ENCODE measurements around the gene SEC14L1.
"Not testable (repeated sequence)": the region's sequence is repeated elsewhere in the genome, so short reads cannot be mapped to it uniquely, and the experiment has no call there.

SEC14L1 gene

GRCh38 chr17:77142689-77143088 lies 1.9 kb downstream of the SEC14L1 start:
- DNase-seq (ENCODE audit: low read depth) = no peak

DNA sequence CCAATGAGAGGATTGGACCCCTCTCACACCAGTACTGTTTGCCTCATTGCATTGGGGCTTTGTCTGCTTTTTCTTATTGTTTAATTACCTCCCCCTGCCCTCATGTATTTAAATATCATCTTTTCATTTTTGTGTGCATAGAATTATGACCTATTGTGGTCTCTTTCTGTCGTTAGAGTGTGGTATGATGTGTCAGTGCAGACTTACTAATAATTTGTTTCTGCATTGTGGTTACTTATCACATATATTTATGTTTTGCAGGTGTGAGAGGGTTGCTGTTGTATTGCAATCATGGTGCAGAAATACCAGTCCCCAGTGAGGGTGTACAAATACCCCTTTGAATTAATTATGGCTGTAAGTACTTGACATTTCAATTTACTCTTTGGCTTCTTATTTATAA lies 2.5 kb downstream of the SEC14L1 start:
- no peak for DNase-seq (ENCODE audit: low read depth)

DNA sequence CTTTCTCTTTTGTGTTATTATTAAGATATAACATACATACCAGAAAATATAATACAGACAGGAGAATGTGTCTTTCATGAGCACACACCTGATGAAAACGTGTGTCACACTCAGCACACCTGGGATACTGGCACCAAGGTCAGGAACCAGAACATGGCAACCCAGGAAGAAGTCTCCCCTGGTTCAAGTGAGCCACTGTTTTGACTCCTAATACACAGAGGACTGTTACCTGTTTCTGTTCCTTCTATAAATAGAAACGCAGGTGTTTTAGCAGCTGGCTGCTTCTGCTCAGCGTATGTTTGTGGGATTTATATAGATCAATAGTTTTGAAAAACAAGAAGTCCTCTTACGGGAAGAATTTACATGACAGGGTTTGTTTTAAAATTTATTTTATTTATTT lies 3.5 kb downstream of the SEC14L1 start:
- DNase-seq (ENCODE audit: low read depth) = no peak

DNA sequence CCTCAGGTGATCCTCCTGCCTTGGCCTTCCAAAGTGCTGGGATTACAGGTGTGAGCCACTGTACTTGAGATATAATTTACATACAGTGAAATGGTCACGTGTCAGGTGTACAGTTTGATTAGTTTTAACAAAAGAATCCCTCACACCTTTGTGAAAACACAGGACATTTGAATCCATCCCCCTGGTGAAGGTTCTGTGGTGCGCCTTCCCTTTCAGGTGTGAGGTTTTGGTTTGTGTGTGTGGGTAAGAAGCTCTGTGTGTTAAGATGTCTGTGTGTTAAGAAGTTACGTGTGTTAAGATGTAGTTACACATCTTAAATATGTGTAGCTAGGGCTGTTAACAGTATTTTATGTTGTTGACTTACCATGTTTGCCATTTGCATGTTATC lies 4.4 kb downstream of the SEC14L1 start:
- no peak for DNase-seq (ENCODE audit: low read depth)

DNA sequence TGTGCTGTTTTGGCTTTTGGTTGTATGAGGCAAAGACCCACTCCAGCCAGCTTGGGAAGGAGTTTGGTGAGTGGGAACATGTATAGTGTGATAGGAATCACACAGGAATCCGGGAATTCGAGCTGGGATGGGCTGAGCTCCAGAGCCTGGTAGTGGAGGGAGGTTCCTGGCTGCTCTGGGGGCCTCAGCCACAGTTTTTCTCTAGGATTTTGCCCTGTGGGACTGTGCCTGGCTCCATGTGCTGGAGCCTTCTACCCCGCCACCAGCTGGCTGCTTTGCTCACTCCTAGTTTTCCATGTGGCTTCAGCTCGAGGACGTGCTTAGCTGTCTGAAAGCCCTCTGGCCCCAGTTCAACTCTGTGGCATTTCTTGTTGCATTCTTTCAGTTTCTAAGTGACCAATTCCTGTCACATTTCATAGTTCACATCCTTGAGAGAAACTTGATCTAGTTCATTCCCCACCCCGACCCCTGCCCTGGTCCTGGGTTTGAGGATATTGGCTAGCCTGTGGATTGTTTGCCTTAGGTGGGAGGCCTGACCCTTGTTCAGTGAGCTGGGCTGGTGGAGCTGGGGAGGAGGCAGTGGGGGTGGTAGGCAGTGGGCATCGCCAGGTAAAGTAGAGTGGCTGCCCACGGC lies 5.0 kb downstream of the SEC14L1 start:
- no peak for DNase-seq (ENCODE audit: low read depth)

- DNase-seq (ENCODE audit: low read depth) = no peak
Measured at GRCh38 chr17:77146246-77146632, 5.5 kb downstream of the SEC14L1 start.

DNA sequence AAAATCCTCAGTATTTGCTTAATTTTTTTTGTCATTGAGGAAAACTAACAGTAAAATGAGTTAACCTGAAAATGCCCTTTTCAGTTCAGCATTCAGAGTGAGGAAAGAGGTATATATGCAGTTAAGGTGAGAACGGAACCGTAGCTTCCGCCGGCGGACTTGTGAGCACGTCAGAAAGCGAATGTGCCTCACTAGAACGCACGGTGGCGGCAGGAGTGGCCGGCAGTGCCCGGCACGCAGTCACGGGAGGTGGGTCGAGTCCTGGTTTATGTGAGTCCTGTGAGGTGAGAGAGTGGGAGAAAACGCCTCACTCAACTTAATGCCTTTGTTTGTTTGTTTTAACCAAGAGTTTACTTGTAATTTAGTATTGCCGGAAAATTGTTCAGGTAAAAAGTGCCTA lies 6.1 kb downstream of the SEC14L1 start:
- DNase-seq (ENCODE audit: low read depth) = no peak

- no peak for DNase-seq (ENCODE audit: low read depth)
Measured at GRCh38 chr17:77147357-77147801, 6.6 kb downstream of the SEC14L1 start.

DNA sequence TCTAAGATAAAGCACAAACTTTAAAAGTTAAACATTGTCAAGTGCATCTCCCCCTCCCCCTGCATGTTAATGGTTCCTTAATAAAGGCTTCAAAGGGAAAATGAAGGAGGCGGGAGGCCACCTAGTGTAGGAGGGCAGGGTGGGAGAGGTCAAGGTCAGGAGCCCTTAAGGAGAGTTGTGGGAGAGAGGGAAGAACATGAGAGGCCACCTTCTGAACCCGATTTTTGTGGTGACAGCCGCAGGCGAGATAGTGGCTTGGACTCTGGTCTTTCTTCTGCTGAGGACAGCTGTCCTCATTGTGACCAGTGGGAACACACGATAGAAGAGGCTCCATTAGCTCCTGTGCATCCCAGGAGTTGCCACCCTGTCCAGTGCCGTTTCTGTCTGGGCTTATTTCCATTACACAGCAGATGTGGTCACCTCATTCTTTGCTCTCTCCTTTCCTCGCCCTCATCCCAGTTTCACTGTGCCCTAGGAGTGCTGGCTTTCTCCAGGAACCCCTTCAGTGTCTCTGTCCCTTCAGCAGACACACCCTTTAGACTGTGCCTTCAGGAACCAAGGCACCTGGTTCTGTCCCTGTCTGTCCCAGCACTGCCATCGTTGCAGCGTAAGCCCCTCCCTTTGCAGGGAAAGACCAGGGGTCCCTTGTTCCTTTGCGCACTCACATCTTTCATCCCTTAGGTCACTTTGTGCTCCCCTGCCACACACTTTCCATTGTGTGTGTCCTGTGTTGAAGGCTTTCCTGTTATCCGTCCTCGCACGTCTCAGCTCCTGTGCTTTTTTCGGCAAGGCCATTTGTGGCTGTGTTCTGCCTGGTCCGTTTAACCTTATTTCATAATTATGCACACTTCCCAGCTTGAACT lies 7.5 kb downstream of the SEC14L1 start:
- DNase-seq (ENCODE audit: low read depth) = no peak

- no peak for DNase-seq (ENCODE audit: low read depth)
Measured at GRCh38 chr17:77148940-77149510, 8.3 kb downstream of the SEC14L1 start.

- no peak for DNase-seq (ENCODE audit: low read depth)
Measured at GRCh38 chr17:77150196-77150595, 9.4 kb downstream of the SEC14L1 start.

GRCh38 chr17:77151186-77151585 lies 10.4 kb downstream of the SEC14L1 start:
- DNase-seq (ENCODE audit: low read depth) = no peak

GRCh38 chr17:77152056-77152455 lies 11.3 kb downstream of the SEC14L1 start:
- not testable (repeated sequence) for DNase-seq (ENCODE audit: low read depth)

DNA sequence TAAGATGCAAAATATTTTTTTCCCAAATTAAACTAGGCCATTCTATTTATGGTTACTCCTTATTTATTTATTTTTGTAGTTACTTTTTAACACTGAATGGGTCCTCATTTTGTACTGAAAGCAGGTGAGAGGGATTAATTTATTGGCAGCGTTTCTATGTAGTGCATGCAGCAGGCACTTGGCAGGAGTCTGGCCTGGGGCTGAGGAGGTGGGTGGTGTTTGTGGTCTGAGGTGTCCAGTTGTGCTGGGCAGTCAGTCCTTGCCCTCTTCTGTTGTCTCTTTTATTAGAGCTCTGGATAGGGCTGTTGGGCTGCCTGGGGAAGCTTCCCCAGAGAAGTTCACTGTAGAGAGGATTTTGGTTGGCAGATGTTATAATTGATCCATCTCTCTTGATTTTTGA lies 12.7 kb downstream of the SEC14L1 start:
- DNase-seq (ENCODE audit: low read depth) = no peak

DNA sequence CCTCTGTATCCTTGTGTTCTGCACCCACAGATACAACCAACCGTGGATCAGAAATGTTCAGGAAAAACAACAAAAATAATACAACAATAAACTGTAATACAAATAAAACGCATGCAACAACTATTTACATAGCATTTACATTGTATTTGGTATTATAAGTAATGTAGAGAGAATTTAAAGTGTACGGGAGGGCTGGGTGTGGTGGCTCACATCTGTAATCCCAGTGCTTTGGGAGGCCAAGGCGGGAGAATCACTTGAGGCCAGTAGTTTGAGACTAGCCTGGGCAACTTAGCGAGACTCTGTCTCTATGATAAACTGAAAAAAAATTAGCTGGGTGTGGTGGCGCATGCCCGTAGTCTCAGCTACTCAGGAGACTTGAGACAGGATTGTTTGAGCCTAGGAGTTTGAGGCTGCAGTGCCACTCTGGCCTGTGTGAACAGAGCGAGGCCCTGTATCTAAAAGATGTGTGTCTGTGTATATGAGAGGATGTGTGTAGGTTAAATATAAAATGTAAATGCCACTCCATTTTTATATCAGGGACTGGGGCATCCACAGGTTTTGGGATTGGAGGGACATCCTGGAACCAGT lies 13.3 kb downstream of the SEC14L1 start:
- no peak for DNase-seq (ENCODE audit: low read depth)

DNA sequence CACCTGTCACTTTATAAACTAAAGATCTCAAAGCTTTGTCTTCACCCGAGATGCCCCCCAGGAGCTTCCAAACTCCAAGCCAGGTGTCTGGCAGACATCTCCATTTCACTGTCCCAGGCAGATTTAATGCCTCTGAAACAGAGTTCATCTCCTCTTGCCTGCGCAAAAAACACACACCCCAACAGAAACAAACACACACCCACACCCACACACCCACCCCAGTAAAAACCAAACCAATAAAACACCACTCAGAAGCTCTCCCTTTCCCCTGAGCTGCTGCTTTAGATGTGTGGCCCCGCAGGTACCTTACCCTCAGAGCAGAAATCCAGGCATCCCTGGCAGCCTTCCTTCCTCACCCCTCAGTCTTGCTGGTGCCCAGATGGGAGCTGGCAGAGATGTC lies 14.4 kb downstream of the SEC14L1 start:
- no peak for DNase-seq (ENCODE audit: low read depth)

DNA sequence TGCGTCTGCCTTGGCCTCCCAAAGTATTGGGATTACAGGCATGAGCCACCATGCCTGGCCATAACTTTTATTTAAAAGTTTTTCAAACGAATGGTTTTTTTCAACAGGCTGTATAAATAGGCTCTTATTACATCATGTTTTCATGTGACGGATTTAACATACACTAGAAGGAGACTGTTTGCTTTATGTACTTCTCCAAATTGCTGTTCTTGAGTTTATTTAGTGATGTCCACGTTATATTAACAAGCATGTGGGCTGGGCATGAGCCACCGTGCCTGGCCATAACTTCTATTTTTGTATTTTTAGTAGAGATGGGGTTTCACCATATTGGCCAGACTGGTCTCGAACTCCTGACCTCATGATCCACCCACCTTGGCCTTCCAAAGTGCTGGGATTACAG lies 17.0 kb downstream of the SEC14L1 start:
- DNase-seq (ENCODE audit: low read depth) = not testable (repeated sequence)

- no peak for DNase-seq (ENCODE audit: low read depth)
Measured at GRCh38 chr17:77160091-77160874, 19.5 kb downstream of the SEC14L1 start.

DNA sequence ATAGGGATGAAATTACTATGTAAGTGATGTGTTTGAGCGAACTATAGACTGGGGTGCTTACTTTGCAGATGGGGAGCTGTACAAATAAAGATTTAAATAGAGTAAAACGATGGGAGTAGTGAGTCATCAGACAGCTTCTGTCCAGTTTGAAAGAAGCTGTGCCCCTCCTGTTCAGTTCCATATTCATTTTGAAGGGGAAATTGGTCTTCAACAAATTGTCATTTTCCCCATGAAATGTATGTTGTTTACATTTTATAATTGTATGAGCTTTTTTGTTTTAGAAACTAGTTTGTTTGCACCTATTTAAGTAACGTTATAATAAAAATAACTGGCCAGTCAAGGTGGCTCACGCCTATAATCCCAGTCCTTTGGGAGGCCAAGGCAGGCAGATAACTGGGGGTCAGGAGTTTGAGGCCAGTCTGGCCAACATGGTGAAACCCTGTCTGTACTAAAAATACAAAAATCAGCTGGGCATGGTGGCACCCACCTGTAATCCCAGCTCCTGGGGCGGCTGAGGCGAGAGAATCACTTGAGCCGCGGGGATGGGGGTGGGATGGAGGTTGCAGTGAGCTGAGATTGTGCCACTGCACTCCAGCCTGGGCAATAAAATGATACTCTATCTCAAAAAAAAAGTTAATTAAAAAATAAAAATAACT lies 20.2 kb downstream of the SEC14L1 start:
- DNase-seq (ENCODE audit: low read depth) = no peak

- DNase-seq (ENCODE audit: low read depth) = no peak
Measured at GRCh38 chr17:77161953-77162352, 21.2 kb downstream of the SEC14L1 start.

DNA sequence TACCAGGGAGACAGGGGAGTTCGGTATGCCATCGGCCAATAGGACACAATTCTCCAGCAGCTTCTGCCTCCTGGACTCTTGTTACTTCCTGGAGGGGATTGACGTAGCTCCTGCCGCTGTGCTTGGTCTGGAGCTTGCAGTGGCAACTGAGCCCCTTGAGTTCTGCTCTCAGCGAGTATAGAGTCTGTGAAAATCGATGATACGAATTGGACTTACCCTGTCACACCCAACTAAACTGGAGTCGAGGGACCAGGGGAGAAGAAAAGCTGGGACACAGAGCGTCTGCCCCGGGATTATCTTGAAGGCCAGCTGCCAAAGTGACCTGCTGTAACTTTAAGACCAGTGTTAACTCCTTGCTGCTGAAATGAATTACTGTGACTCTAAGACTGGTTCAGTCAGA lies 22.2 kb downstream of the SEC14L1 start:
- no peak for DNase-seq (ENCODE audit: low read depth)

Data from stimulated activated CD8-positive, alpha-beta memory T cell treated with anti-CD3 and anti-CD28 coated beads, Interleukin-15, amount 100 ng/mL, for 24 hours (primary cell).